Neural crest cell (in vitro differentiated cells): ENCODE measurements around the gene FUOM. TPM values are rescaled to one million over a fixed set of nuclear protein-coding genes. Genes with fewer than 3 reads are reported as not detected.
A peak's percentile ranks its signal among the peaks of the same experiment; 100 is the strongest.
"Not testable (repeated sequence)": the region's sequence is repeated elsewhere in the genome, so short reads cannot be mapped to it uniquely, and the experiment has no call there.

Experiments used
- DNase-seq: peaks from one replicate; pipeline ENCODE4 v3.0.0; 2021; ENCODE audit warnings: low read depth, mixed read lengths, low spot score
- H3K27ac Mint-ChIP-seq: one replicate; pipeline ENCODE4 v1.8.0; 2021; ENCODE audit warnings: mild to moderate bottlenecking, mixed read lengths; ENCODE audit not compliant: unreplicated experiment
- H3K27me3 Mint-ChIP-seq: 2 replicates; pipeline ENCODE4 v1.8.0; 2021; ENCODE audit warnings: low read depth, mild to moderate bottlenecking, mixed read lengths
- H3K36me3 Mint-ChIP-seq: 2 replicates; pipeline ENCODE4 v1.8.0; 2021; ENCODE audit warnings: low read depth, mild to moderate bottlenecking, mixed read lengths
- H3K4me1 Mint-ChIP-seq: 2 replicates; pipeline ENCODE4 v1.8.0; 2021; ENCODE audit warnings: mixed read lengths
- H3K4me3 Mint-ChIP-seq: one replicate; pipeline ENCODE4 v1.8.0; 2021; ENCODE audit warnings: mild to moderate bottlenecking, mixed read lengths
- H3K9me3 Mint-ChIP-seq: 2 replicates; pipeline ENCODE4 v1.8.0; 2021; ENCODE audit warnings: mixed read lengths
- total RNA-seq: library from RNA; stranded (reverse); gene quantifications from 2 replicates; pipeline ENCODE4 v1.2.1, GENCODE V29; 2021
- TF ChIP-seq, protein P1 (sequence below): fragments of 200-600 bp; sonication (generic); conservative IDR thresholded peaks from 2 replicates; pipeline ENCODE4 v1.5.0; 2021; ENCODE audit warnings: antibody characterized with exemption, mild to moderate bottlenecking

Gene FUOM
- total RNA-seq, 1 donor from 2014 or later, result 18.3 TPM

DNA sequence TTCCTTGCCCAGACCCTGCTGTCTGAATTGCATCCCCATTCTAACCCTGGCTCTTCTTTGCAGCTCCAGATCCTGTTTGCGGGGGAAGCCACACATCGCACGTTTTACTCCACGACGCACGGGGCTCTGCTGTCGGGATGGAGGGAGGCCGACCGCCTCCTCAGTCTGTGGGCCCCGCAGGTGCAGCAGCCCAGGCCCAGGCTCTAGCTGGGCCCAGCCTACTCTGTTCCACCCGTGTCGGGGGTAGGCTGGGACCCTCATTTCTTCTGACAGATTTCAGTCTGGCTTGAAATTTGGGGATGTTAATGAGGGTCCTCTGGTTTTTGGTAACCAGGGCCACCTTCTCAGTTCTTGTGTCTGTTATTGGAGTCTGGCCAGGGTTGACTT is 33.4 kb upstream of the FUOM start:
- Mint-ChIP-seq H3K4me1 (peaks cover 14% of the 10 kb centered on the region), H3K36me3 (no peaks in the 10 kb centered on the region), H3K9me3 (no peaks in the 10 kb centered on the region), H3K27me3 (no peaks in the 10 kb centered on the region), H3K27ac (no peak overlapping the region), H3K4me3 (no peak overlapping the region)
- TF ChIP-seq, protein P1, sequence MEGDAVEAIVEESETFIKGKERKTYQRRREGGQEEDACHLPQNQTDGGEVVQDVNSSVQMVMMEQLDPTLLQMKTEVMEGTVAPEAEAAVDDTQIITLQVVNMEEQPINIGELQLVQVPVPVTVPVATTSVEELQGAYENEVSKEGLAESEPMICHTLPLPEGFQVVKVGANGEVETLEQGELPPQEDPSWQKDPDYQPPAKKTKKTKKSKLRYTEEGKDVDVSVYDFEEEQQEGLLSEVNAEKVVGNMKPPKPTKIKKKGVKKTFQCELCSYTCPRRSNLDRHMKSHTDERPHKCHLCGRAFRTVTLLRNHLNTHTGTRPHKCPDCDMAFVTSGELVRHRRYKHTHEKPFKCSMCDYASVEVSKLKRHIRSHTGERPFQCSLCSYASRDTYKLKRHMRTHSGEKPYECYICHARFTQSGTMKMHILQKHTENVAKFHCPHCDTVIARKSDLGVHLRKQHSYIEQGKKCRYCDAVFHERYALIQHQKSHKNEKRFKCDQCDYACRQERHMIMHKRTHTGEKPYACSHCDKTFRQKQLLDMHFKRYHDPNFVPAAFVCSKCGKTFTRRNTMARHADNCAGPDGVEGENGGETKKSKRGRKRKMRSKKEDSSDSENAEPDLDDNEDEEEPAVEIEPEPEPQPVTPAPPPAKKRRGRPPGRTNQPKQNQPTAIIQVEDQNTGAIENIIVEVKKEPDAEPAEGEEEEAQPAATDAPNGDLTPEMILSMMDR, result no peak
- DNase-seq, result no peak

DNA sequence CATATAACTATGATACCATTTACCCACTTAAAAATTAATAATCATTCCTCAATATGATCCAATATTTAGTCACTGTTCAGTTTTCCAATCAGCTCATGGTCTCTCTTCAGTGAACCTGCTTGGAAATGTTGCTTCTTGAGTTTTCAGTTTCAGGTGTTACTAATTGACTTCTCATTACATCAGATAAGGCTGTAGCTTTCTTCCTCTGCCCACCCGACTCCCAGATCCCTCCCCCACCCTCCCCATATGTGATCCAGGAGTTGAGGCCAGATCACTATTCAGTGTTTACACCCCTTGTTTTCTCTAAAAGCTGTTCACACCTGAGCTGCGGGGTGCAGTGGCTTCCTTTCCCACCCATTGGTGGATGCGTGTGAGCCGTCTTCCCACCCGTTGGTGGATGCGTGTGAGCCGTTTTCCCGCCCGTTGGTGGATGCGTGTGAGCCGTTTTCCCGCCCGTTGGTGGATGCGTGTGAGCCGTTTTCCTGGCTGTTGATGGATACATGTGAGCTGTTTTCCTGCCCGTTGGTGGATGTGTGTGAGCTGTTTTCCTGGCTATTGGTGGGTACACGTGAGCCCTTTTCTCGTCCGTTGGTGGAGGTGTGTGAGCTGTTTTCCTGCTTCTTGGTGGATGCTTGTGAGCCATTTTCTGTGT is 32.9 kb upstream of the FUOM start:
- Mint-ChIP-seq H3K27me3 (no peaks in the 10 kb centered on the region), H3K4me3 (peak overlapping the region; percentile 61), H3K9me3 (no peaks in the 10 kb centered on the region), H3K27ac (no peak overlapping the region), H3K4me1 (peaks cover 14% of the 10 kb centered on the region), H3K36me3 (no peaks in the 10 kb centered on the region)
- no peak for DNase-seq
- TF ChIP-seq, protein P1, result no peak

DNA sequence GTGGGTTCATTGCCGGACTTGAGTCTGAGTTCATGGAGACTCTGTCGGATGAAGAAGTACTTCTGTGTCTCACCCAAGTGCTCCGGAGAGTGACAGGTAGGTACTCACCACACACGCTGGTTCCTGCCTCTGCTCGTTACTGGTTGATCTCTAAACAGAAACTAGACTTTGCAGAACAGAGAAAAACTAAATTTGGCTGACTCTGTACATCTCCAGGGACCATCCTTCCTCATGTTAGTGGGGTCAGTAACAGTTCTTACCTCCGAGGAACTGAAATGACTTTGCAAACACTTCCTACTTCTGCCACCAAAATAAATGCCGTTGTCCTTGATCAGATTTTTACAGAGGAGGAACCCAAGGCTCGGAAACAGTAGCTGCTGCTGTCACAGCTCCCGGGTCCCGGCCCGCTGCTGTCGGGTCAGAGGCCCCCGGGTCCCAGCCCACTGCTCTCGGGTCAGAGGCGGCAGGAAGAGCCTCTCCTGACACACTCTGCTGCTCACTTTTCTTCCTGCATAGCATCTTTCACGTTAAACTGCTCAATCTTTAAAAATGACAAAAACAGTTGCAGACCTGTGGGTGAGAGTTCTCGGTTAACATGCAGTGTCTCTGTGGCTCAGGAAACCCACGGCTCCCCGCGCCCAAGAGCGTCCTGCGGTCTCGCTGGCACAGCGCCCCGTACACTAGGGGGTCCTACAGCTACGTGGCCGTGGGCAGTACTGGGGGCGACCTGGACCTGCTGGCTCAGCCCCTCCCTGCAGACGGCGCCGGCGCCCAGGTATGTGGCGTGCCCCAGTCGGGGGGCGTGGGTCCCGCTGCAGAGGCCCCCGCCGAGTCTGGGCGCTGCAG is 31.4 kb upstream of the FUOM start:
- Mint-ChIP-seq H3K27me3 (no peaks in the 10 kb centered on the region), H3K9me3 (no peaks in the 10 kb centered on the region), H3K4me1 (peaks cover 4% of the 10 kb centered on the region), H3K36me3 (no peaks in the 10 kb centered on the region), H3K27ac (no peak overlapping the region), H3K4me3 (peak overlapping the region; percentile 8)
- TF ChIP-seq, protein P1, result no peak
- DNase-seq, result no peak

DNA sequence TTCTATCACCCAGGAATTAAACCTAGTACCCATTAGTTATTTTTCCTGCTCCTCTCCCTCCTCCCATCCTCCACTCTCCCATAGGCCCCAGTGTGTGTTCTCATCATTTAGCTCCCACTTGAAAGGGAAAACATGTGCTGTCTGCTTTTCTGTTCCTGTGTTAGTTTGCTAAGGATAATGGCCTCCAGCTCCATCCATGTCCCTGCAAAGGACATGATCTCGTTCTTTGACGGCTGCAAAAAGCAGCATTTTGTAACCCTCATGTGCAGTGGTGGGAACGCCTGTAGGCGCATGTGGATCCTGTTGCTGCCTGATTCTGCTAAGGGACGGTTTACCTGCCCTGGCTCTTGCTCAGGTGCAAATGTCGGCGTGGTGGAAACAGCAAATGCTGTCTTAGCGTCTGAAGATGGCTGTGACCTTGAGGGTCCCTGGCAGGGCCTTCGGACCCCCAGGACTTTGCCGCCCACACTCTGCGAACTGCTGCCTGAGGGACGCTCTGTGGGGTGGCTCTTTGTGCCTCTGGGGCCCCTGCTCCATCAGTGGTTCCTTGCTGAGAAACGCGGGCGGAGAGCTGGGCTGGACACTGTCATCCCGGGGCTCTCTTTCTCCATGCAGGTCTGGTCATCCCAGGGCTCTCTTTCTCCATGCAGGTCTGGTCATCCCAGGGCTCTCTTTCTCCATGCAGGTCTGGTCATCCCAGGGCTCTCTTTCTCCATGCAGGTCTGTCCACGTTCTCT is 30.6 kb upstream of the FUOM start:
- TF ChIP-seq, protein P1, result no peak
- H3K4me1 Mint-ChIP-seq, result peaks cover 4% of the 10 kb centered on the region
- H3K27ac Mint-ChIP-seq, result no peak overlapping the region
- H3K36me3 Mint-ChIP-seq, result no peaks in the 10 kb centered on the region
- DNase-seq, result no peak
- peak overlapping the region; percentile 56 for H3K4me3 Mint-ChIP-seq
- no peaks in the 10 kb centered on the region for H3K9me3 Mint-ChIP-seq
- no peaks in the 10 kb centered on the region for H3K27me3 Mint-ChIP-seq

DNA sequence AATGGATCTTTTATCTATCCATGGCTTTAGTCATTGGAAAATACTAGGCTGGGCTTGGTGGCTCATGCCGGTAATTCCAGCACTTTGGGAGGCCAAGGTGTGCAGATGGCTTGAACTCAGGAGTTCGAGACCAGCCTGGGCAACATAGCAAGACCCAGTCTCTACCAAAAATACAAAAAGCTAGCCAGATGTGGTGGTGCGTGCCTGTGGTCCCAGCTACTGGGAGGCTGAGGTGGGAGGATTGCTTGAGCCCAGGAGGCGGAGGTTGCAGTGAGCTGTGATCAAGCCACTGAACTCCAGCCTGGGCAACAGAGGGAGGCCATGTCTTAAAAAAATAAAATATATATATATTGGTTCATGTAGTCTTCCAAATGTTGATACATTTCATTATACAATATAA is 29.1 kb upstream of the FUOM start:
- H3K9me3 Mint-ChIP-seq, H3K27ac Mint-ChIP-seq, DNase-seq, H3K4me1 Mint-ChIP-seq, H3K27me3 Mint-ChIP-seq, H3K36me3 Mint-ChIP-seq, H3K4me3 Mint-ChIP-seq: not testable (repeated sequence)
